GM11168 (cell line): ENCODE data around the gene VASP.

Experiments
- in situ Hi-C: fragments of 300-500 bp; cut with MboI; formaldehyde crosslinking; loops from one replicate; pipeline ENCODE4 v1.12.0; 2022; ENCODE audit warnings: low sequenced_read_pairs; ENCODE audit not compliant: unreplicated experiment

VASP gene

GRCh38 chr19:45512881-45513483, 5.7 kb downstream of the VASP start:
- in situ Hi-C loops, result no loop called here

GRCh38 chr19:45514376-45515051, 7.2 kb downstream of the VASP start:
- in situ Hi-C loops, result no loop called here

GRCh38 chr19:45515081-45515624, 7.9 kb downstream of the VASP start:
- in situ Hi-C loops, result no loop called here

GRCh38 chr19:45515807-45516401, 8.6 kb downstream of the VASP start:
- in situ Hi-C loops, result no loop called here

- in situ Hi-C loops, result no loop called here
These were observed 10.0 kb downstream of the VASP start for GRCh38 chr19:45517238-45517637.

GRCh38 chr19:45517641-45518468, 10.6 kb downstream of the VASP start:
- in situ Hi-C loops, result no loop called here

- in situ Hi-C loops, result no loop called here
These were observed 11.2 kb downstream of the VASP start for GRCh38 chr19:45518469-45518826.

- in situ Hi-C loops, result loop anchor here (5.0 kb wide), 1 partner anchor 35 kb away; no protein-coding TSS in a partner anchor
These were observed 15.0 kb downstream of the VASP start for GRCh38 chr19:45522010-45522941.

GRCh38 chr19:45523642-45524256, 16.5 kb downstream of the VASP start:
- in situ Hi-C loops, result loop anchor here (5.0 kb wide), 1 partner anchor 34 kb away; no protein-coding TSS in a partner anchor

GRCh38 chr19:45524575-45525129, 17.4 kb downstream of the VASP start:
- in situ Hi-C loops, result loop anchor here (5.0 kb wide), 1 partner anchor 33 kb away; no protein-coding TSS in a partner anchor

- in situ Hi-C loops, result no loop called here
These were observed 18.9 kb downstream of the VASP start for GRCh38 chr19:45526143-45526542.

GRCh38 chr19:45526971-45527370, 19.7 kb downstream of the VASP start:
- in situ Hi-C loops, result no loop called here

GRCh38 chr19:45527731-45528130, 20.5 kb downstream of the VASP start:
- in situ Hi-C loops, result no loop called here

- in situ Hi-C loops, result no loop called here
These were observed 21.0 kb downstream of the VASP start for GRCh38 chr19:45528149-45528743.

- in situ Hi-C loops, result no loop called here
These were observed 21.6 kb downstream of the VASP start for GRCh38 chr19:45528744-45529419.

GRCh38 chr19:45529420-45529785, 22.1 kb downstream of the VASP start:
- in situ Hi-C loops, result no loop called here

- in situ Hi-C loops, result no loop called here
These were observed 24.1 kb downstream of the VASP start for GRCh38 chr19:45531349-45531748.

- in situ Hi-C loops, result no loop called here
These were observed 32.2 kb downstream of the VASP start for GRCh38 chr19:45539459-45539858.
